PFSK-1 (cell line): ENCODE data around the gene HSCB.

Experiments
- POLR2AphosphoS5 ChIP-seq: IDR thresholded peaks from 2 replicates; pipeline ENCODE4 v1.6.1; 2012; ENCODE audit warnings: low read depth, mild to moderate bottlenecking, control low read depth, low read length, moderate library complexity
- SIN3A ChIP-seq: IDR thresholded peaks from 2 replicates; pipeline ENCODE4 v1.6.1; 2012; ENCODE audit warnings: mild to moderate bottlenecking, low read length, moderate library complexity, borderline replicate concordance; ENCODE audit not compliant: insufficient read depth
- TAF1 ChIP-seq: IDR thresholded peaks from 2 replicates; pipeline ENCODE4 v1.6.1; 2012; ENCODE audit warnings: low read length, control low read depth, borderline replicate concordance; ENCODE audit not compliant: insufficient read depth
- TF ChIP-seq, protein P1 (sequence below), 2 experiments: IDR thresholded peaks; 2 replicates each; pipeline versions ENCODE4 v1.6.1 to v1.8.0; 2011 to 2012; ENCODE audit warnings: low read depth in 2 of 2, low read length in 2 of 2, control low read depth in 1 of 2, inconsistent platforms in 1 of 2, mild to moderate bottlenecking in 1 of 2, moderate library complexity in 1 of 2; ENCODE audit not compliant: insufficient read depth in 1 of 2

- TF ChIP-seq, protein P1, sequence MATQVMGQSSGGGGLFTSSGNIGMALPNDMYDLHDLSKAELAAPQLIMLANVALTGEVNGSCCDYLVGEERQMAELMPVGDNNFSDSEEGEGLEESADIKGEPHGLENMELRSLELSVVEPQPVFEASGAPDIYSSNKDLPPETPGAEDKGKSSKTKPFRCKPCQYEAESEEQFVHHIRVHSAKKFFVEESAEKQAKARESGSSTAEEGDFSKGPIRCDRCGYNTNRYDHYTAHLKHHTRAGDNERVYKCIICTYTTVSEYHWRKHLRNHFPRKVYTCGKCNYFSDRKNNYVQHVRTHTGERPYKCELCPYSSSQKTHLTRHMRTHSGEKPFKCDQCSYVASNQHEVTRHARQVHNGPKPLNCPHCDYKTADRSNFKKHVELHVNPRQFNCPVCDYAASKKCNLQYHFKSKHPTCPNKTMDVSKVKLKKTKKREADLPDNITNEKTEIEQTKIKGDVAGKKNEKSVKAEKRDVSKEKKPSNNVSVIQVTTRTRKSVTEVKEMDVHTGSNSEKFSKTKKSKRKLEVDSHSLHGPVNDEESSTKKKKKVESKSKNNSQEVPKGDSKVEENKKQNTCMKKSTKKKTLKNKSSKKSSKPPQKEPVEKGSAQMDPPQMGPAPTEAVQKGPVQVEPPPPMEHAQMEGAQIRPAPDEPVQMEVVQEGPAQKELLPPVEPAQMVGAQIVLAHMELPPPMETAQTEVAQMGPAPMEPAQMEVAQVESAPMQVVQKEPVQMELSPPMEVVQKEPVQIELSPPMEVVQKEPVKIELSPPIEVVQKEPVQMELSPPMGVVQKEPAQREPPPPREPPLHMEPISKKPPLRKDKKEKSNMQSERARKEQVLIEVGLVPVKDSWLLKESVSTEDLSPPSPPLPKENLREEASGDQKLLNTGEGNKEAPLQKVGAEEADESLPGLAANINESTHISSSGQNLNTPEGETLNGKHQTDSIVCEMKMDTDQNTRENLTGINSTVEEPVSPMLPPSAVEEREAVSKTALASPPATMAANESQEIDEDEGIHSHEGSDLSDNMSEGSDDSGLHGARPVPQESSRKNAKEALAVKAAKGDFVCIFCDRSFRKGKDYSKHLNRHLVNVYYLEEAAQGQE (IDR thresholded peaks at IDR 0.05; ENCODE audit: insufficient read depth in 1 of 2, low read depth in 2 of 2, low read length in 2 of 2): no peak
- TF ChIP-seq POLR2AphosphoS5 (no peak), SIN3A (no peak), TAF1 (no peak)
Measured at GRCh38 chr22:28728002-28728401, 13.8 kb upstream of the HSCB start.
